Measurements from ENCODE around the gene MRPS30.
"Not testable (repeated sequence)": the region's sequence is repeated elsewhere in the genome, so short reads cannot be mapped to it uniquely, and the experiment has no call there.

MRPS30 gene

DNA sequence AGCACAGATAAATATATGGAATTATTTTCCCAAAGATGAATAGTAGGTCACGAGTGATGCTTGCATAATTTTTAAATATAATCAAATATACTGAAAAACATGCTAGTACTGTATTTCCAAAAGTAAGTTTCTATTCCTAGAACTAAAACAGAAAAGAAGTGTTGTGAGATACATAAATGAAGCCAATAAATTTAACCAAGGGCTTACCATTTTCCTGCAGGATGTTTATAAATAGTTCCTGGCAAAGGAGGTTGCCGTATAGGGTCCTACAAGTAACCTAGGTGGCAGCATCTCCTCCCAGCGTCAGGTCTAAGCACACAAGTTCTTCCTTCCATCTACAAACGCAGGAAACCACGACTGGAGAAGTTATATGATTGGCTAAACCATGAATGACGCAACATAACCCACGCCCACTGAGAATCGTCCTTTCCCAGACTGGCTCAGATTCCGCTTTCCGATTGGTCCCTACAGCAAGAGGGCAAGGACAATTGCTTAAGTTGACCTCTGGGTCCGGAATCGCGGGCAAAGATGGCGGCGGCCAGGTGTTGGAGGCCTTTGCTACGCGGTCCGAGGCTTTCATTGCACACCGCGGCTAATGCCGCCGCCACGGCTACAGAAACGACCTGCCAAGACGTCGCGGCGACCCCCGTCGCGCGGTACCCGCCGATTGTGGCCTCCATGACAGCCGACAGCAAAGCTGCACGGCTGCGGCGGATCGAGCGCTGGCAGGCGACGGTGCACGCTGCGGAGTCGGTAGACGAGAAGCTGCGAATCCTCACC, at the start of gene MRPS30:
MRPS30 (plus strand) TSS at position 513 of the 780 bp plus-strand sequence; CDS start at position 529, 16 bp downstream.
- peak; percentile 86 for DNase-seq (ENCODE audit: low read depth, low spot score)

DNA sequence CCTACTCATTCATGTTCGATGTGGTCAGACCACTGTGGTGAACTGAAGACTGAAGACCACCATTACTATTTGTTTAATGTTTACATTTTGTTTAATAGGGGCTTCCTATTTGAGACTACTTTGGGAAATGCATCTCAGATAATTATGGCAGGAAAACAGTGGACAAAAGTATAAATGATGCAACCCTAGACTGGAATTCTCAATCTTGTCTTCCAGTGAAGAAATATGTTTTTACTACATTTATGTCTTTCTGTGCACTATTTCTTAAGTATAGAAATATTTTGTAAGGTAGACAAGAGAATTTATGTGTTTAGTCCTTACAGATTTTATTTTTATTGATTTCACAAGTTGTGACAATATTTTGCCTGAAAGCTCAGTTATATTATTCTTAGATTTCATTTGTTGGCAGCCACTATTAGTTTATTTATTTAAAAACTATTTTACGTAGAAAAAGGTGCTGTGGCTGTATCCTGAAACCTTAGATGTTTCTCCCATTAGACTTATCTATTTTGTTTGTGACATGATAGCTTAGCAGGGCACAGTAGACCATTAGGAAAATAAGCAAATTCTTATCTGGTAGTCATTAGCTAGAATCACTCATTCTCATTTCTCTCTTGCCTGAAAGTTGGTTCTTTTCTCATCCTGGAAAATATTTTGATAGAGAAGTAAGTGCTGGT, 39.4 kb upstream of the MRPS30 start:
- no peak for DNase-seq (ENCODE audit: low read depth, low spot score)

DNA sequence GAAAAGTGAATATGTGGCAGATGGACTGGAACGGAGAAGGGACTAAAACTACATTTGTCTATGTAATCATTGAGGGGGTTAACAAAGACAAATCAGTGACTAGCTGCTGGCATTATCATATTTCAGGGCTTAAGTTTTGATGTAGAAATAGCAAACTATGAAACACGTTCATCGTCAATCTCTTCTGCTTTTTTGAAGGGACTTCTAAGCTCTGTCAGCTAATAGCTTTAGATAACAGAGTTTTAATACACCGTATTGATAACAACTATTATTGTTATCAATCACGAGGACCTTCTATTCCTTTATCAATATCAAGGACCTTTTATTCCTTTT, 38.9 kb upstream of the MRPS30 start:
- DNase-seq (ENCODE audit: low read depth, low spot score), result no peak

DNA sequence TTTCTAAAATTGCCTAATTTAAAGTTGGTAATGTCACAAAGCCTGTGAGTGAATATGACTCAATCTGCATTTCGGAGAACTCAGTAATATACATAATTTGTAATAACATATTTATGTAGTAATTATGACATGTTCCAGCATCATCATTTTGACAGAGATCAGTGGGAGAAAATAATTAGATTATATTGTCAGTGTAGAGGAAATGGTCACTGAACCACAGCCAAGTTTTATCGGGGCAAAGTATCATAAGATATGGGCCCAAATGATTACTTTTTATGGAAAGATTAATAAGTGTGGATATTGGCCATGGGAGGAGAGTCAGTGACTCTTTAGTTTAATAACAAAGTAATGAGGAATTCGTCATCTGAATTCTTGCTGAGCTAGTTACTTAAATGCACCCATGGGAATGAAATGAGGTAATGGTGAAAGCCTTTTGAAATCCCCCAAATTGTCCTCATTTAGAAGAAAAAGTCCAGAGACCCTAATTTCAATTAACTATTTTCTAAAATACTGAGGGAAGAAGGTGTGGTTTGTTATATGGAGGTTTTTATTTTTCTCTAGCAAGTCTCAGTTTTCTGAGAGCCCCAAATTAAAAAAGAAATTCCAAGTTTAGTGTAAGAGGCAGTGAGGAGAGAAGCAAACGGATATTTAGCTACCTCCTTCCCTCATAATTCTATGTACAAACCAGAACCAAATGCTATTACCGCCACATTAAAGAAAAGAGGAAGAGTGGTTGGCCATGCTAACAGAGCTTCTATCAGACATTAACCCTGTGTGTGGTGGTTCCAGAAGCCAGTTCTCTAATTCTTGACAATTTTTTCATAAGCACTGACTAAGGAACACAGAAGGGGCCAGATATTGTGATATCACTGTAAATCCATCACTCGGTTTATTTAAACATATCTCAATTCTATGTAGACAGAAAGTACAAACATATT, 37.7 kb upstream of the MRPS30 start:
- DNase-seq (ENCODE audit: low read depth, low spot score), result no peak

DNA sequence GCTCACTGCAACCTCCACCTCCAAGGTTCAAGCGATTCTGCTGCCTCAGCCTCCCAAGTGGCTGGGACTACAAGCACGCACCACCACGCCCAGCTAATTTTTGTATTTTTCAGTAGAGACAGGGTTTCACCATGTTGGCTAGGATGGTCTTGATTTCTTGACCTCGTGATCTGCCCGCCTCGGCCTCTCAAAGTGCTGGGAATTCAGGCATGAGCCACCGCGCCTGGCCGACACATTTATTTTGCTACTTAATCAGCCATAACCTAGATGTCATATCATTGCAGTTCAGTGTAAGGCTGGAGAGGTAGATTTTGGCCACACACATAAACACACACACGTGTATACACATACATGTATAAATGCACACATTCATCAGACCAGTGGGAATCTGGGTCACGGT, 36.4 kb upstream of the MRPS30 start:
- DNase-seq (ENCODE audit: low read depth, low spot score), result not testable (repeated sequence)

DNA sequence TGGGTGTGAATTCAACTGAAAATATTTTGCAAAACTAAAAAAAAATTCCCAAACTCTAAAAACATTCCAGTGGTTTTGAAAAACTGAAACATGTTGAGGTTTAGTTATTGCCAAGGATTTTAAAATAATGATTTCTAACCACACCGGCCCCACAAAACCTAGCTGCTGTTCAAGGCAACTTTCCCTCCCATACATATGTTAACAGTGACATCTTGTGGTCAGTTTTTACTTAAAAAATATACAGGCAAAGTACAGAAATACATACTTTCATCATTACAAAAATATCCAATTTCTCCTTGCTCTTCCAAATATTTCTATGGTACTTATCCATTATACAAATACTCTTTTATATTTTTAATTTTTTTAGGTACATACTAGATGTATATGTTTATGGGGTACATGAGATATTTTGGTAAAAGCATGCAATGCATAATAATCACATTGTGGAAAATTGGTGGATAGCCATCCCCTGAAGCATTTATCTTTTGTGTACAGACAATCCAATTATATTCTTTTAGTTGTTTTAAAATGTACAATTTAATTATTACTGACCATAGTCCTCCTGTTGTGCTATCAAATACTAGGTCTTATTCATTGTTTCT, 34.4 kb upstream of the MRPS30 start:
- DNase-seq (ENCODE audit: low read depth, low spot score), result no peak

DNA sequence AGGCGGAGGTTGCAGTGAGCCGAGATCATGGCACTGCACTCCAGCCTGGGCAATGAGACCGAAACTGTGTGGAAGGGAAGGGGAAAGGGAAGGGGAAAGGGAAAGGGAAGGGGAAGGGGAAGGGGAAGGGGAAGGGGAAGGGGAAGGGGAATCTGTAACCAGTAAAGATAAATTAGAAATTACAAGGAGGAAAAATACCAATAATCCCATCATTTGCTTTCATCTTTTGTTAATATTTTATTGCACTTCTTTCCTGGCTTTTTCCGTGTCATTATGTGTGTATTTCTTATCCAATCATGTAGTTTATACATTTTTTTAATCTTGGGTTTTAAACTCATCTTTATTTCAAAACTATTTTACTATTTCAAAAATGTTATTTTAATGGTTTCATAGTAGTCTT, 29.6 kb upstream of the MRPS30 start:
- no peak for DNase-seq (ENCODE audit: low read depth, low spot score)

DNA sequence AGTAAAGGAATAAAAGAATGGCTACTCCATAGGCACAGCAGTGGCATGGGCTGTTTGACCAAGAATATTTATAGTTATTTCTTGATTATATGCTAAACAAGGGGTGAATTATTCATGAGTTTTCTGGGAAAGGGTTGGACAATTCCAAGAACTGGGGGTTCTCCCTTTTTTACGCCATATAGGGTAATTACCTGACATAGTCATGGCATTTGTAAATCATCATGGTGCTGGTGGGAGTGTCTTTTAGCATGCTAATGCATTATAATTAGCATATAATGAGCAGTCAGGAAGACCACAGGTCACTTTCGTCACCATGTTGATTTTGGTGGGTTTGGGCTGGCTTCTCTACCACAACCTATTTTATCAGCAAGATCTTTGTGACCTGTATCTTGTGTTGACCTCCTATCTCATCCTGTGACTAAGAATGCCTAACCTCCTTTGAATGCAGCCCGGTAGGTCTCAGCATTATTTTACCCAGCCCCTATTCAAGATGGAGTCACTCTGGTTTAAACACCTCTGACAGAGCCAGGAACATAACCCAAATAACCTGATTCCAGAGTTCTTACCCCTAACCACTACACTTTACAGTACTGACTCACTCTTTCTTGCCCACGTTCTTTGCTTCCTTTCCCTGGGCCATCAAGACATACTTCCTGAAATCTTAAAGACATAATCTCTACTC, 25.0 kb upstream of the MRPS30 start:
- no peak for DNase-seq (ENCODE audit: low read depth, low spot score)

DNA sequence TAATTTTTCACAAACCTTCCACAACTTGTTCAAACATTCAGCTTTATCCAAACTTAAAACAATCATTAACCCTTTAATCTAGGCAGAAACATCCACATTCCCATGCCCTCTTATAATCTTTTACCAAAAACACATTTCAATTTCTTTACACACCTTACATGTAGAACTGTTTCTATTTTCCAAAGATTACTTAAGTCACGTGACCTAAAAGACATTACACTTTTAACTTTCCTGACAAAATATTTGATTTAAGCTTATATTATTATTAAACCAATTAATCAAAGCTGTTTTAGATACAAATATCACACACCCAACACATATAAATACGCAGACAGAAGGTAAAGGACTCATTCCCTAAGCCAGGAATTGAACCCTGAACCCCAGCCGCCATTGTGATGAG, 21.0 kb upstream of the MRPS30 start:
- DNase-seq (ENCODE audit: low read depth, low spot score), result no peak

DNA sequence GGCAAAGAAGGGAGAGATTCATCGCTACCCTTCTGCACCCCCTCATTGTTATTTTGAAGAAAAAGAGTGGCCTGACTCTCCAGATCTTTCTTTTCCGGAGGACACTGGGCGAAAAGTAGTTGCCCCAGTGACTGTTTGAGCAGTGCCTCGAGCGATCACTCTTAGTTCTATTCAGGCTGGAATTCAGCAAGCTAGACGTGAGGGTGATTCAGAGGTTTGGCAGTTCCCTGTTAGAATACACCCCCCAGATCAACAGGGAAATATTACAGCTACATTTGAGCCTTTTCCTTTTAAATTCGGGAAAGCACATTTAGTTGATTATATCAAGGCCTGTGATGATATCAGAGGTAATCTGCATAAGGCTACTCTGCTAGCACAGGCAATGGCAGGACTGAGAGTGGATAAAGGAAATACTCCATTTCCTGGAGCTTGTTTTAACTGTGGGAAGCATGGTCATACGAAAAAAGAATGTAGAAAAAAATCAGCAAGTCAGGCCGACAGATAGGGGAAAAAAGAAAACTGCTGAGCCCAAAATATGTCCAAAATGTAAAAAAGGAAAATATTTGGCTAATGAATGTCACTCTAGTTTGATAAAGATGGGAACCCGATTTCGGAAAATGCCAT, 19.3 kb upstream of the MRPS30 start:
- DNase-seq (ENCODE audit: low read depth, low spot score), result not testable (repeated sequence)

DNA sequence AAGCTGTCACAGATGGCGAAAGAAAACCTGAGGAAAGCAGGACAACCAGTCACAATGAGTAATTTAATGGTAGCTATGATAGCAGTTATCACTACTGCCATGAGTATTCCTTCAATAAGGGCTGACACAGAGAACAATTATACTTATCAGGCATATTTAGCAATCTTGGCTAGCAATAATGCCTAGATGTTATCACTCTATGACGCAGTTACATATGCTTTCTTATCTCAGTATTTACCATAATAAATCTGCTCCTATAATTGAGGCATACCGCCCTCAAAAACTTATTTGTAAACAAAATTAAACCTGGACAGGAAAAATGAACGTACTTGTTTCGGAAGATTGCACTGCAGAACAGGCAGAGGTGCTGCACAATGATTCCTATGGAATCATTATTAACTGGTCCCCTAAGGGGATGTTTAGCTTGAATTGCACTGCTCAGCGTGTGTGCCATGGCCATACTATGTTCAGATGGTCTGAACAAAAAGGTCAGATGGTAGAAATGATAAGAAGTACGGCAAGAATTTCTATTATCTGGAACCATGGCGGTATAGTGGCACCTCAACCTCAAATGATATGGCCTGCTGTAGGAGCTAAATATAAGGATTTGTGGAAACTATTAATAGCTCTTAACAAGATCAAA, 16.6 kb upstream of the MRPS30 start:
- DNase-seq (ENCODE audit: low read depth, low spot score), result not testable (repeated sequence)

DNA sequence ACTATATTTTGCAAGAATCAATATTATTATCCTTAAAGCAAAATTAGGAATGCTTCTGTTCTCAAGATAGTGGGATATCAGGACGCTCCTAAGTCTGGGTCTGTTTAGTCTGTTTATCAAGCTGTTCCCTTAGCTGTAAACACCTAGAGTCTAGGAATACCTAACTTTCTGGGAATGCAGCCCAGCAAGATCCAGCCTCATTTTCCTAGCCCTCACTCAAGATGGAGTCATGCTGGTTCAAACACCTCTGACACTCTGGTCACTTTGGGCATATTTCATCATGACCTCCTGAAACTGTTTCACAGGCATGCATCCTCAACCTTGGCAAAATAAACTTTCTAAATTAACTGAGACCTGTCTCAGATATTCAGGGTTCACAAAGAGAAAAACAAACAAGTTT, 14.4 kb upstream of the MRPS30 start:
- no peak for DNase-seq (ENCODE audit: low read depth, low spot score)

DNA sequence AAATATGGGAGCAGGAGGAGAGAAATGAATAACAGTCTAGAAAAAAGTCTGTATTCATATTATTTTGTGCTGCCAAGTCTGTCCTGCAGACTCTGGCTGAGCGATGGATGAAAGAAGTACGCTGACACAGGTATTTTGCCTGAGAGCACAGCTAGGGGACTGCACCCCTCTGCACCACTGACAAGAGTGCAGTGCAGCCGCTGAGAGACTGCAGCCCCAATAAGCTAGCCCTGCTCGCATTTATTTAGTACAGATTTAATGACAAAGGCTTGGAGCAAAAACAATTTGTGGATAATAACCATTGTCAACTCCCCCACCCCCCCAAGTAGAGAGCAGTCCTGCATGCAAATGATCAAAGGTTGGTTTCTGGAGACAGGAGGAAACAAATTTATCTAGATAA, 13.3 kb upstream of the MRPS30 start:
- no peak for DNase-seq (ENCODE audit: low read depth, low spot score)

DNA sequence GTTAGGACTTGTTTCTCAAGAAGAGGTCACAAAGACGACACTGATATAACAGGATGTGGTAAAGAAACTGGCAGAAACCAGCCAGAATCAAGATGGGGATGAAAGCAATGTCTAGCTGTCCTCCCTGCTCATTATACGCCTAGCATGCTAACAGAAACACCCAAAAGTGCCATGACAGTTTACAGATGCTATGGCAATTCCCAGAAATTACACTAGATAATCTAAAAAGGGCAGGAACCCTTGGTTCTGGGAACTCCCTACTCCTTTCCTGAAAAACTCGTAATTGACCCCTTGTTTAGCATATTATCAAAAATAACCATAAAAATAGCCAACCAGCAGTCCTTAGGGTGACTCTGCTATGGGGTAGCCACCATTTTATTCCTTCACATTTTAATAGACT, 10.9 kb upstream of the MRPS30 start:
- DNase-seq (ENCODE audit: low read depth, low spot score), result no peak

DNA sequence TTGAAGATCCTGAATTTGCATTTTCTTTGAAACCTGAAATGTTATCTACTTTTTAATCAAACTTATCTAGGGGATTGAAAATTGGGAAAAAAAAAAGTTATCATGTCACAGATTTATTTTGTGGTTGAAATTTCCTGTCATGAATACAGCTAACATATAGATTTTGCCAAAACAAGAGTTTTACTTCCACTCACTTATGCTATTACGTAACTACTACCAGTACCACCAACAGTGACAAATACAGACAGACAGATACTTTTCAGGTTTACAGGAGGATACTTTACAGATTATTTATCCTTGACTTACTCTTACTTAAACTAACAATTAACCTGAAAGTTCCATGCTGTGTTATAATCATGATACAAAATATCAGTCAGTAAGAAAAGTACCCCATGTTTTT, 6.8 kb upstream of the MRPS30 start:
- no peak for DNase-seq (ENCODE audit: low read depth, low spot score)

DNA sequence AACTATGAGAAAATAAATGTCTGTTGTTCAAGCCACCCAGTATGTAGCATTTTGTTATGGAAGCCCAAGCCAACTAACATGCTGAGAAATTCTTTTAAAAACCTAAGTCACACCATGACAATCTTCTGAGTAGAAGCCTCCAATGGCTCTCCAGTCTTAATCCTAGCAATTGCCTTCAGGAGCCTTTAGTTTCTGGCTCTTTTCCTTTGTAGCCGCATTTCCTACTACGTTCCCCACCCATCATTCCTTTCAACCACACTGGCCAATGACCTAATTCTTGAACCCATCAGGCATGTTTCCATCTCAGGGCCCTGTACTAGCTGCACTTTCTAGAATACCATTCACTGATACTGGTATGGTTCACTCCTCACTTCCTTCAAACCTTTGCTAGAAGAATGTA, 2.1 kb upstream of the MRPS30 start:
- DNase-seq (ENCODE audit: low read depth, low spot score), result no peak

DNA sequence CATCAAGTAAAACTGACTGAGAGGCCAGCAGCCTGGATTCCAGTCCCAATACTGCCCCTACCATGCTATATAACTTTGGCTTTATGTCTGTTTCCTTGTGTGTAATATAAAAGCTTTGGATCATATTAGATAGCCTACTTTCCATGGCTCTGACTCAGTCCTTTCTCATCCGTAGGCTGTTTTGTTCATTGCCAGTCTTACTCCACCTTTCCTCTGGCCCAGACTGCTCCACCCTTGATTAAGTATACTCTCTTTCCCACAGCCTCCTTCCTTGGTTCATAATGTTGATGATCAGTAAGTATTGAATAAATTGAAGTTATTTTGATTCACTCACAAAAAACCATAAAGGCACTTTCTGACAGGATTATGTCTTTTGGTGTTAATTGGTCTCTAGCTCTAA, 1.5 kb upstream of the MRPS30 start:
- DNase-seq (ENCODE audit: low read depth, low spot score), result no peak

DNA sequence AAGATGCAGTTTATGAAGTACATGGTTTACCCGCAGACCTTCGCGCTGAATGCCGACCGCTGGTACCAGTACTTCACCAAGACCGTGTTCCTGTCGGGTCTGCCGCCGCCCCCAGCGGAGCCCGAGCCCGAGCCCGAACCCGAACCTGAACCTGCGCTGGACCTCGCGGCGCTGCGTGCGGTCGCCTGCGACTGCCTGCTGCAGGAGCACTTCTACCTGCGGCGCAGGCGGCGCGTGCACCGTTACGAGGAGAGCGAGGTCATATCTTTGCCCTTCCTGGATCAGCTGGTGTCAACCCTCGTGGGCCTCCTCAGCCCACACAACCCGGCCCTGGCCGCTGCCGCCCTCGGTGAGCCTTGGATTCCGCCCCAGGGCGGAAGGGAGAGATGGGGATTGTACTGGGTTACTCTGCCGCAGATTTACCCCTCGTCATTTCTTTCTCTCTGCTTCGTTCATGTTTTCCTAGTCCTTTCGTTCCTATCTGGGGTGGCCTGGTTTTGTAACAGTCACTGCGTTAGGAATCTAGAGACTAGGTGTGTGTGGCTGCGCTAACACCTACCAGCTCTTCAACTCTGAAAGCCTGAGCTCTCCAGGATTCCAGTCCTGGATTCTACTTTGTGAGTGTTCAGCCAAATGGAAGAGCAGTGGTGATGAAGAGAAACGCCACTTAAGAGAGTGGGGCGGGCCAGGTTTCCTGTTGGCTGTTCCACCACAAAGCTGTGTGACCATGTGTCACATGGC, 638 bp downstream of the MRPS30 start:
- no peak for DNase-seq (ENCODE audit: low read depth, low spot score)

DNA sequence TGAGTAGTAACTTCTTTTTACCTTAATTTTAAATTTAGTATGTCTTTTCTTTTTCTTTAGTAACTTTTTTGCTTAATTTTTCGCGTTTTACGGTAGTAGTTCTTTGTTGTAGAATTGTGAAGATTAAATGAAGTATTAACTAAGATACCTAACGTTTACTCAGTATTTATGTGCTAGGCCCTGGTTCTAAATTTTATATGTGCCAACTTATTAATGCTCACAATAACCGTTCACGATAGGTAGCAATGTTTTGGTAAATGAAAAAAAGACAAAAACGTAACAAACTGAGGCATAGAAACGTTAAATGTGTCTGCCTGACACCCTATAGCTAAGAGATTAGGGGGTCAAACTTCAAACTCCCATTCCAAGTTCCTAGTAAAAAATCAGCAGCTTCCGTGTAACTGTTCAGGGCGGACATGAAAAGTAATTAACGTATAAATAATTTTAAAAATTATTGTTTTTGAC, 1.2 kb downstream of the MRPS30 start:
- no peak for DNase-seq (ENCODE audit: low read depth, low spot score)

DNA sequence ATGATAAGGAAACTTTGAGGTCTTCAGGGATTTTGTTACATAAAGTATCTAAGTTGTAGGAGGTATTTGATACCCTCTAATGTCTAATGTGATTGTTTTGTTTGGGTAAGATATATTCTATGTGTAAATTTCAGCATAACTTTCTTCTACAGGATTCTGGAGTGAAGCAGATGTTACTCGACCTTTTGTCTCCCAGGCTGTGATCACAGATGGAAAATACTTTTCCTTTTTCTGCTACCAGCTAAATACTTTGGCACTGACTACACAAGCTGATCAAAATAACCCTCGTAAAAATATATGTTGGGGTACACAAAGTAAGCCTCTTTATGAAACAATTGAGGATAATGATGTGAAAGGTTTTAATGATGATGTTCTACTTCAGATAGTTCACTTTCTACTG, 6.0 kb downstream of the MRPS30 start:
- DNase-seq (ENCODE audit: low read depth, low spot score), result no peak

All from activated naive CD8-positive, alpha-beta T cell treated with anti-CD3 and anti-CD28 coated beads, Interleukin-2, amount 50 U/mL, for 16 hours (primary cell).